MCF 10A (cell line): ENCODE data around the gene HBE1. TPM values are rescaled to one million over a fixed set of nuclear protein-coding genes. Genes with fewer than 3 reads are reported as not detected.

Experiments
- BruUV-seq: library from RNA; stranded (reverse); fragments of 400-500 nt; replicated peaks from 2 replicates; lab custom pipeline; 2021; lab: Mats Ljungman, UMichigan
- CTCF ChIA-PET: fragments of 300-600 bp; sonication (Branson Sonifier 250); formaldehyde crosslinking; extraction: SDS; loops from one replicate; lab custom pipeline; 2021; ENCODE audit warnings: antibody characterized with exemption, inconsistent platforms; lab: Yijun Ruan, JAX
- POLR2A ChIA-PET: fragments of 300-600, 350-650 bp; sonication (Branson Sonifier 250); formaldehyde crosslinking; extraction: SDS; loops from one replicate; lab custom pipeline; 2020; ENCODE audit warnings: antibody characterized with exemption, inconsistent platforms; lab: Yijun Ruan, JAX
- DNase-seq: peaks from one replicate; pipeline ENCODE4 v3.0.0-alpha.2; 2018; ENCODE audit not compliant: unreplicated experiment
- H3K27ac Mint-ChIP-seq: one replicate; pipeline ENCODE4 v1.8.0; 2022; ENCODE audit warnings: mild to moderate bottlenecking, low read depth, mixed read lengths; ENCODE audit not compliant: unreplicated experiment
- H3K27me3 Mint-ChIP-seq: one replicate; pipeline ENCODE4 v1.8.0; 2022; ENCODE audit warnings: mixed read lengths; ENCODE audit not compliant: insufficient read depth, unreplicated experiment
- H3K36me3 Mint-ChIP-seq: one replicate; pipeline ENCODE4 v1.8.0; 2022; ENCODE audit warnings: mild to moderate bottlenecking, moderate library complexity, mixed read lengths; ENCODE audit not compliant: insufficient read depth, unreplicated experiment
- H3K4me1 Mint-ChIP-seq: one replicate; pipeline ENCODE4 v1.8.0; 2022; ENCODE audit warnings: mixed read lengths; ENCODE audit not compliant: insufficient read depth, unreplicated experiment
- H3K4me3 Mint-ChIP-seq: one replicate; pipeline ENCODE4 v1.8.0; 2022; ENCODE audit warnings: mild to moderate bottlenecking, moderate library complexity, mixed read lengths; ENCODE audit not compliant: unreplicated experiment
- H3K9me3 Mint-ChIP-seq: one replicate; pipeline ENCODE4 v1.8.0; 2022; ENCODE audit warnings: mixed read lengths; ENCODE audit not compliant: unreplicated experiment
- CTCF ChIP-seq: fragments of 200-600 bp; IDR thresholded peaks from one replicate; pipeline ENCODE4 v1.8.0; 2022; ENCODE audit warnings: antibody characterized with exemption, mild to moderate bottlenecking; ENCODE audit not compliant: unreplicated experiment
- intact Hi-C: fragments of 100-400 bp; cut with micrococcal nuclease; formaldehyde crosslinking; loops from 2 replicates; pipeline ENCODE4 v1.14.1; 2022
- total RNA-seq: library from RNA; stranded (reverse); gene quantifications from 2 replicates; pipeline ENCODE4 v1.2.3, GENCODE V29; 2022

HBE1 gene
- total RNA-seq, 1 experiment from 2014 or later = not detected

- Mint-ChIP-seq H3K27ac (peak overlapping the region; percentile 47), H3K36me3 (no peaks in the 10 kb centered on the region), H3K27me3 (no peaks in the 10 kb centered on the region), H3K9me3 (no peaks in the 10 kb centered on the region), H3K4me1 (peaks cover 10% of the 10 kb centered on the region), H3K4me3 (no peak overlapping the region)
- DNase-seq = peak; percentile 5
- intact Hi-C loops = no loop called here
- ChIA-PET POLR2A (no interaction called here), CTCF (interaction anchor here (0.8 to 1.2 kb wide), 2 partner anchors 9 to 85 kb away, joined by 3 to 4 read pairs; partner anchors contain the start of gene OR51V1)
- TF ChIP-seq CTCF = no peak
- no TSS peak for BruUV-seq
Observed at GRCh38 chr11:5285703-5286340, 16.1 kb upstream of the HBE1 start.

GRCh38 chr11:5284637-5285036 lies 14.9 kb upstream of the HBE1 start:
- Mint-ChIP-seq H3K36me3 (no peaks in the 10 kb centered on the region), H3K27me3 (no peaks in the 10 kb centered on the region), H3K27ac (no peak overlapping the region), H3K4me1 (peaks cover 20% of the 10 kb centered on the region), H3K9me3 (no peaks in the 10 kb centered on the region), H3K4me3 (no peak overlapping the region)
- ChIA-PET POLR2A (no interaction called here), CTCF (interaction anchor here (1.8 kb wide), 1 partner anchor 81 kb away, joined by 6 read pairs; no protein-coding TSS in a partner anchor)
- intact Hi-C loops = no loop called here
- BruUV-seq = no TSS peak
- DNase-seq = no peak
- no peak for TF ChIP-seq CTCF

DNA sequence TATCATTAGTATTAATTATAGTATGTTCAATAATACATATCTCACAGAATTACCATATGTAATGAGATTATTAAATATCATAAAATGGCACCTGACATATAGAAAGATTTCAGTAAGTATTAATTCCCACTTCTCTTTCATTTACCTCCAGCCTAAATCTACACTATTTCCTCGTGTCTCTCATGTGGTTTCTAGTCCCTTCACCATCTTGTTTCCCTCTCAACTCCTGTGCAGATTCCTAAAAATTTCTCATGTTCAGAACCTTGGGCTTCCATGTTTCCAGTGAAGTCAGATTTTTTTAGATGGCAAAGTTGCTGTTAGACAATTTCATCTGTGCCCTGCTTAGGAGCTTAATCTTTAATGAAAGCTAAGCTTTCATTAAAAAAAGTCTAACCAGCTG lies 14.1 kb upstream of the HBE1 start:
- no peak overlapping the region for H3K4me3 Mint-ChIP-seq
- H3K27me3 Mint-ChIP-seq = no peaks in the 10 kb centered on the region
- no TSS peak for BruUV-seq
- H3K27ac Mint-ChIP-seq = no peak overlapping the region
- no peak for DNase-seq
- TF ChIP-seq CTCF = no peak
- ChIA-PET CTCF (interaction anchor here (0.5 to 1.8 kb wide), 2 partner anchors 15 to 80 kb away, joined by 3 to 6 read pairs; no protein-coding TSS in a partner anchor), POLR2A (interaction anchor here (0.5 kb wide), 1 partner anchor 526 kb away, joined by 3 read pairs; no protein-coding TSS in a partner anchor)
- H3K9me3 Mint-ChIP-seq = no peaks in the 10 kb centered on the region
- intact Hi-C loops = no loop called here
- peaks cover 21% of the 10 kb centered on the region for H3K4me1 Mint-ChIP-seq
- no peaks in the 10 kb centered on the region for H3K36me3 Mint-ChIP-seq

GRCh38 chr11:5283086-5283485 lies 13.3 kb upstream of the HBE1 start:
- intact Hi-C loops = no loop called here
- no TSS peak for BruUV-seq
- no peak overlapping the region for H3K4me3 Mint-ChIP-seq
- CTCF ChIA-PET = interaction anchor here (1.8 to 3.2 kb wide), 2 partner anchors 7 to 79 kb away, joined by 6 to 12 read pairs; no protein-coding TSS in a partner anchor
- no peaks in the 10 kb centered on the region for H3K27me3 Mint-ChIP-seq
- no peaks in the 10 kb centered on the region for H3K9me3 Mint-ChIP-seq
- no peak for DNase-seq
- H3K27ac Mint-ChIP-seq = no peak overlapping the region
- no peaks in the 10 kb centered on the region for H3K36me3 Mint-ChIP-seq
- POLR2A ChIA-PET = no interaction called here
- peaks cover 21% of the 10 kb centered on the region for H3K4me1 Mint-ChIP-seq
- no peak for TF ChIP-seq CTCF
